Fibroblast of skin of abdomen (primary cell): ENCODE data around the gene CD84.
"Not testable (repeated sequence)": the region's sequence is repeated elsewhere in the genome, so short reads cannot be mapped to it uniquely, and the experiment has no call there.

Experiments used
- DNase-seq: peaks from one replicate; pipeline ENCODE4 v3.0.0-alpha.2; 2013

Gene CD84

DNA sequence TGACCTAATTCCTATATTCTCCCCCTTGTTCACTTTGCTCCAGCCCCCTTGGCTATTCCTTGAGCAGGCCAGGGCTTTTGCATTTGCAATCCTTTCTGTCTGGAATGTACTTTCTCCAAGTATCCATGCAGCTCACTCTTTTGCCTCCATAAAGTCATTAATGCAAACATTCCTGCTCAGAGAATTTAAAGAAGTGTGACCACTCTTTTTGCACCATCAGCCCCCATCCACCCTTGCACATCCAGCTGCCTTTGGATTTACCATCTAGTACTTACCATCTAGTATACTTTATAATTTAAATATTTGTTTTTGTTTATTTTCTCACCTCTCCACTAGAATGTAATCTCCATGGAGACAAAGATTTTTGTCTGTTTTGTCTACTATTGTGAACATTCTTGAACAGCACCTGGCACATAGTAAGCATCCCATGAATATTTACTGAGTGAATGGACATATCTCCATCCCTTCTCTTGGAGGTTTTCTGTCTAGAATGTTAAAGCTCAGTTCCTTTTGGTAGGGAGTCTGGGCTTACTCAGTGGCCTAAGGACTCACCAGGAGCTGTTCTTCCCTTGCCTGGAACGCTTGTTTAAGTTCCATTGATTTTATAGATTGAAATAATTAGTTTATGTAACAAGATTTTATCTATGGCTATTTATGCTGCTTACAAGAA lies 78.8 kb downstream of the CD84 start:
- DNase-seq = no peak

DNA sequence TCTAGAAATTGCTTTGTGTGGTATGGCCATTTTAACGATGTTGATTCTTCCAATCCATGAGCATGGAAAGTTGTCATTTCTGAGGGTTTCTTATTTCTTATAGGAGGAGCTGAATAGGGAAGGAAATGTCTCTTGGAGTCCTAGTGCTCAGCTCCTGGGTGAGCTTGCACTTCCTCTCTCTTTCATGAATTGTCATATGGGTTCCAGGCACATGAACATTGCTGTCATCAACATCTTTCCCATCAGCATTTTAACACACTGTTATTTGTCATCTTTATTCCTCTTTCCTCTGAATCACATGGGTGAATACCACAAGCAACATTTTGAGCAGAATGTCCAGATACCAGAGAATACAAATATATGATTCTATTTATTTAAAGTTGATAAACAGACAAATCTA lies 79.7 kb downstream of the CD84 start:
- no peak for DNase-seq

DNA sequence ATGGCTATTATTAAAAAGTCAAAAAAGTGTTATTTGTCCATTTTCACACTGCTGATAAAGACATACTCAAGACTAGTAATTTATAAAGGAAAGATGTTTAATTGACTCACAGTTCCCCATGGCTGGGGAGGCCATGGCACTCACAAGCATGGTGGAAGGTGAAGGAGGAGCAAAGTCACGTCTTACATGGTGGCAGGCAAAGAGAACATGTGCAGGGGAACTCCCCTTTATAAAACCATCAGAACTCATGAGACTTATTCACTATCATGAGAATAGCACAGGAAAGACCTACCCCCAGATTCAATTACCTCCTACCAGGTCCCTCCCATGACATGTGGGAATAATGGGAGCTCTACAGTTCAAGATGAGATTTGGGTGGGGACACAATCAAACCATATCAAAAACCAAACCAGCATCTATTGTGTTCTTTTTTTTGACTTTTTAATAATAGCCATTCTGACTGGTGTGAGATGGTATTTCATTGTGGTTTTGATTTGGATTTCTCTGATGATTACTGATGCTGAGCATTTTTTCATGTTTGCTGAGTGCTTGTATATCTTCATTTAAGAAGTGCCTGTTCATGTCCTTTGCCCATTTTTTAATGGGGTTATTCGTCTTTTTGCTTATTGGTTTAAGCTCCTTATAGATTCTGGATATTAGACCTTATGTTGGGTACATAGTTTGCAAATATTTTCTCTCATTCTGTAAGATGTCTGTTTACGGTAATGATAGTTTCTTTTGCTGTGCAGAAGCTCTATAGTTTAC lies 80.8 kb downstream of the CD84 start:
- not testable (repeated sequence) for DNase-seq

DNA sequence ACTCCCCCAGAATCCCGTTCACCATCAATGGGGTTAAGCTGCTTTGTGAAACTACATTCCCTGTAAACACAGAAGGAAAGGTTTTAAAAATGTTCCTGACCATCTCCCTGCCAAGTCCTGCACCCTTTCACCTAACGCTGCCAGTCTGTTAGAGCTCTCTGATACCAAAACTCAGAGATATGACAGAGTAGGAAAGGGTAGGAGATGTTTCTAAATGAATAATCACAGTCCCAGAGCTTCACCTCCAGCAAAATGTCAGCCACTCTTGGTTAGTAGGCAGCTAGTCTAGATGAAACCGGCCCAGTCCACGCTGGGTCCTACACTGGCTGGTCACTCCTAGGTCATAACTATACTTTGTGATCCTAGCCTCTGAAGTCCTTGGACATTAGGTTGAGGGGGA lies 83.0 kb downstream of the CD84 start:
- DNase-seq = no peak

- DNase-seq = no peak
Observed at GRCh38 chr1:160494620-160495019, 84.7 kb downstream of the CD84 start.

DNA sequence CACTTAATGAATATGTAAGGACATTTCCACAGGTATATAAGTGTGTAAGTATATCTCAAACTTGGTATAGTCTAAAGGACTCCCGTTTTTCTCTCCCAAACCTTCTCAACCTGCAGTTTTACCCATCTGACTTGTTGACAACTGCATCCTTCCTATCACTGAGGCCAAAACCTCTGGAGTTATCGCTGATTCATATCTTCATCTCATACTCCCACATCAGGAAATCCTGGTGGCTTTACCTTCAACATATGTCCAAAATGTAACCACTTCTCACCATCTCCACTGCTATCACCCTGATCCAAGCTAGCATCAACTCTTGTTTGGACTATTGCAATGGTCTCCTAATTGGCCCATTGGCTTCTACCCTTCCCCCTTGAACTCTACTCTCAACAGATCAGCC lies 86.7 kb downstream of the CD84 start:
- no peak for DNase-seq

GRCh38 chr1:160491981-160492380 lies 87.3 kb downstream of the CD84 start:
- no peak for DNase-seq
